ENCODE data around the gene RETN.
A peak's percentile ranks its signal among the peaks of the same experiment; 100 is the strongest.

The RETN gene

DNA sequence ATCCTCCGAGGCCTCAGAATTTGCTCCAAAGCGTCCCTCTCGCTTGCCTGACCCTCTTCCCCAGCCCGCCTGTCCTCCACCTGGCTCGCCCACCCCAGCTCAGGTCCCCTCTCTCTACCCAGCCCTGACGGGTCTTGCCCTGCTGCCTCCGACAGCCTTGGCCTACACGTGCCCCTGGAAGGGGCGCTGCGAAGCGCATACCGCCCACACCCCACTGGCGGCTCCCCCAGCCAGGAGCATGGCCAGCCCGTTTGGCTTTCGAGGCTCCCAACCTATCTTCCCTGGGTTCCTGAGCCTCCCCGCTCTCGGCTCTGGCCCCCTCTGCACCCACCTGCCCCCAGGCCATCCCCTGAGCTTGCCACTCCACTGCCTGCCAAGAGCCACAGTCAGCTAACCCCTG is 44.0 kb upstream of the RETN start:
- no peaks in the 10 kb centered on the region for H3K9me3 Mint-ChIP-seq
- peaks cover 25% of the 10 kb centered on the region for H3K36me3 Mint-ChIP-seq (ENCODE audit: low read depth)
- no peaks in the 10 kb centered on the region for H3K27me3 Mint-ChIP-seq (ENCODE audit: low read depth)
- H3K27ac Mint-ChIP-seq: no peak overlapping the region
- no peak overlapping the region for H3K4me3 Mint-ChIP-seq
- H3K4me1 Mint-ChIP-seq: peaks cover 16% of the 10 kb centered on the region
- TF ChIP-seq, protein P1, sequence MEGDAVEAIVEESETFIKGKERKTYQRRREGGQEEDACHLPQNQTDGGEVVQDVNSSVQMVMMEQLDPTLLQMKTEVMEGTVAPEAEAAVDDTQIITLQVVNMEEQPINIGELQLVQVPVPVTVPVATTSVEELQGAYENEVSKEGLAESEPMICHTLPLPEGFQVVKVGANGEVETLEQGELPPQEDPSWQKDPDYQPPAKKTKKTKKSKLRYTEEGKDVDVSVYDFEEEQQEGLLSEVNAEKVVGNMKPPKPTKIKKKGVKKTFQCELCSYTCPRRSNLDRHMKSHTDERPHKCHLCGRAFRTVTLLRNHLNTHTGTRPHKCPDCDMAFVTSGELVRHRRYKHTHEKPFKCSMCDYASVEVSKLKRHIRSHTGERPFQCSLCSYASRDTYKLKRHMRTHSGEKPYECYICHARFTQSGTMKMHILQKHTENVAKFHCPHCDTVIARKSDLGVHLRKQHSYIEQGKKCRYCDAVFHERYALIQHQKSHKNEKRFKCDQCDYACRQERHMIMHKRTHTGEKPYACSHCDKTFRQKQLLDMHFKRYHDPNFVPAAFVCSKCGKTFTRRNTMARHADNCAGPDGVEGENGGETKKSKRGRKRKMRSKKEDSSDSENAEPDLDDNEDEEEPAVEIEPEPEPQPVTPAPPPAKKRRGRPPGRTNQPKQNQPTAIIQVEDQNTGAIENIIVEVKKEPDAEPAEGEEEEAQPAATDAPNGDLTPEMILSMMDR (IDR thresholded peaks at IDR 0.05; ENCODE audit: unreplicated experiment in 3 of 3): no peak

DNA sequence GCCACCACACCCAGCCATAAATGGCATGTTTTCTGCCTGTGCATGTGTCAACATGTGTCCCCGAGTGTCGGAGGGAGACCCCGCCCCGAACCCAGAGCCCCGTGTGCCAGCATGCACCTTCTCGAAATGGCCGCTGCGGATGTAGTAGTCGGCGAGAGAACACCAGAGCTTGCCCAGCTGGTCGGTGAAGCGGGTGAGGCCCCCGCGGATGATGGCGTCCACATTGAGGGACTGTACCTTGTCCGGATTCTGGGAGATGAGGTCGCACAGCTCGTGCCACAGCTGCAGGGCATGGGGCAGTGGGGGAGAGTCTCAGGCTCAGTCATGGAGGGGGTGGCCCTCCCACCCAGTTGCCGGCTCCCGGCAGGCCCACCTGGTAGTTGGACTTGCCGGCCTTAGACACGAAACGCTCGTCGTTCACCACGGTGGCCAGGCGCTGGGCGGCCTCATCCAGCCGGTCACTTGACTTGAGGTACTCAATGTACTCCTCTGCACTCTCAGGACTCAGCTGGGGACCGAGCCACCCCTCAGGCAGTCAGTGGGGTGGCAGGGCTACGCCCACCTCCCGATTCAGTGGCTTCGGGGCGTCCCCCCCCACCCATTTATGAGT is 43.0 kb upstream of the RETN start:
- Mint-ChIP-seq H3K27ac (no peak overlapping the region), H3K36me3 (ENCODE audit: low read depth) (peaks cover 25% of the 10 kb centered on the region), H3K4me3 (peak overlapping the region in 1 of 3 experiments; percentile 34), H3K4me1 (peaks cover 21% of the 10 kb centered on the region), H3K9me3 (no peaks in the 10 kb centered on the region), H3K27me3 (ENCODE audit: low read depth) (no peaks in the 10 kb centered on the region)
- TF ChIP-seq, protein P1 (IDR thresholded peaks at IDR 0.05; ENCODE audit: unreplicated experiment in 3 of 3): no peak

DNA sequence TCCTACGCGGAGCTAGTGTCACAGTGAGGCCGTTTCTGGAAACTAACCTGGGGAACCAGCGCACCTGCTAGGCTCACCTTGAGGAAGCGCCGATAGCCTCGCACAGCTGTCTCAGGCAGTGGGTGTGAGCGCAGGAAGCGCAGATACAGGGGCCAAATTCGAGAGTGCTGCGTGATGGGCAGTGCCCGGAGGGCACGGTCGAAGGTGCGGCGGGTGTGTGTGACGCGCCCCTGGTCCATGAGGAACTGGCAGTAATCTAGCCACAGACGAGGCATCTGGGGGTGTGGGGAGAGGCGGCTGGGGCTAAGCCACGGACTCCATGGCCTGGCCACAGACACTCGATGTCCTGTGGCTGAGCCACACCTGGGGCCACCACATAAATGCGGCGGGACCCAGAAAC is 41.7 kb upstream of the RETN start:
- Mint-ChIP-seq H3K36me3 (ENCODE audit: low read depth) (peaks cover 16% of the 10 kb centered on the region), H3K27me3 (ENCODE audit: low read depth) (no peaks in the 10 kb centered on the region), H3K4me3 (peak overlapping the region; percentile 51 to 95 (median 94)), H3K27ac (no peak overlapping the region), H3K9me3 (no peaks in the 10 kb centered on the region), H3K4me1 (peaks cover 21% of the 10 kb centered on the region)
- TF ChIP-seq, protein P1 (IDR thresholded peaks at IDR 0.05; ENCODE audit: unreplicated experiment in 3 of 3): no peak

DNA sequence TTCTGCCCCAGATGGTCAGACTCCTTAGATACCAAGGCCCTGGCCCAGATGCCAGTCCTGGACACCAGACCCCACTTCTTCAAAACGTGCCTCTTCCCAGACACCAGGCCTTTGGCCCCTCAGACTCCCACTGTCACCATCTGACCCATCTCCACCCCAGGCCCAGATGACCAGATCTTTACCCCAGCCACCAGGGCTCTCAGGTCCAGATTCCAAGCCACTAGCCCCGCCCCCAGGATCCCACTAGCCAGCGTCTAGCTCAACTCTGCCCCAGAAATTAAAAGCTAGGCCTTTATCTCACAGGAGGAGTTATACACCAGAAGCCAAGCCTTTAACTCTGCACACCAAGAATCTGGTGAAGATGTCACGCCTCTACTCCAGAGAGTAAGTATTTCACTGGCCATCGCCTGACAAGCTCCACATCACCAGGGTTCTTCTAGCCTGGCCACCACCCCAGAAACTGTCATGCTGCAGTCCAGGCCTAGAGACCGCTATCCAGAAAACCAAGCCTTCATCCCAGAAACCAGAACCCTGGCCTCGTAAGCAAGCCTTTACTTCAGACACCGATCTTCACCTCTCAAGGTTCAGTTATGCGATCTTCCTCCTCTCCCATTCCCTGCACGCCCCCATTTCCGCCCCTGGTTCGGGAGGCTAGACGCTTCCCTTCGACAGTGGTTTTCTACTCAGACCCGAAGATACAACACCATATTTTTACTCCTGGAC is 40.1 kb upstream of the RETN start:
- Mint-ChIP-seq H3K27me3 (ENCODE audit: low read depth) (no peaks in the 10 kb centered on the region), H3K9me3 (no peaks in the 10 kb centered on the region), H3K4me1 (peaks cover 21% of the 10 kb centered on the region), H3K27ac (peak overlapping the region; percentile 65 to 92 (median 88)), H3K4me3 (peak overlapping the region; percentile 91 to 95 (median 94)), H3K36me3 (ENCODE audit: low read depth) (peaks cover 8% of the 10 kb centered on the region)
- TF ChIP-seq, protein P1 (IDR thresholded peaks at IDR 0.05; ENCODE audit: unreplicated experiment in 3 of 3): no peak

DNA sequence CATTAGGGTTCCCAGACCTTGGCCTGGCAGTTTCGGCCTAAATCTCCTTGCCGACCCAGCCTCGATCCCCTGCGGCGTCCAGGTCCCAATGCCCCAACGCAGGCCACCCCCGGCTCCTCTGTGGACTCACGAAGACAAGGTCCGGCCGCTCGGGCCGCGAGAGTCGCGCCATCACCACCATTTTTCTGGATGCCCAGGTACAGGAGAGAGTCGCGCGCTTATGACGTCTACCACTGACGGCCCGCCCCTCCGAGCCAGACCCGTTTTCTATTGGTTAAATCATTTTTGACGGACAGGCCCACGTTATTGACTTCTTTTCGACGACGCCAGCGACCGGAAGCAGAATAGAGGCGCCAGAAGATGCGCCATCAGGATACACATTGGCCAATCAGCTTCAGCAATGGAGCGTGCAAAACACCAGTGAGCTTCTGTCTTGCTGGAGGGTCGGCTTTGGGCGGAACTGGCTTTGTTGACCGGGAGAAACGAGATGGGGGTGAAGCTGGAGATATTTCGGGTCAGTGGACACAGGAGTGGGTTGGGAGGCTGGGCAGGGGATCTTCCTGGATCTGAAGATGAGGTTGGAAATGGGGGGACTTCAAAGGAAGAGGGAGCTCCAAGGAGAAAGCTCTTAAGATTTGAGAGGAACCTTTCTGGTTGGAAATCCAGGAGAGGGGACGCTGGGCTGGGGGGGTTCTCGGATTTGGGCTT is 39.3 kb upstream of the RETN start, which contains the start of the genes PET100 and XAB2:
Gene PET100 (plus strand): TSS at position 447 of the 708 bp plus-strand sequence. CDS start 41 bp downstream, at position 488.
Gene XAB2 (minus strand): TSS at position 199 of the 708 bp plus-strand sequence. CDS start 18 bp downstream, at position 181.
- peaks cover 21% of the 10 kb centered on the region for H3K4me1 Mint-ChIP-seq
- H3K9me3 Mint-ChIP-seq: no peaks in the 10 kb centered on the region
- H3K27me3 Mint-ChIP-seq (ENCODE audit: low read depth): no peaks in the 10 kb centered on the region
- H3K27ac Mint-ChIP-seq: peak within 1 kb of the TSS; percentile 65 to 92 (median 88)
- H3K4me3 Mint-ChIP-seq: peak within 1 kb of the TSS; percentile 91 to 95 (median 94)
- TF ChIP-seq, protein P1 (IDR thresholded peaks at IDR 0.05; ENCODE audit: unreplicated experiment in 3 of 3): no peak
- H3K36me3 Mint-ChIP-seq (ENCODE audit: low read depth): peaks cover 8% of the 10 kb centered on the region

Data from nephron (organoid).